Embryonic facial prominence (tissue), 1 donor: ENCODE measurements around the gene CNPY1.
"Not testable (repeated sequence)": the region's sequence is repeated elsewhere in the genome, so short reads cannot be mapped to it uniquely, and the experiment has no call there.

Source experiments
- DNase-seq: peaks from one replicate; pipeline ENCODE4 v3.0.0-alpha.2; 2016; ENCODE audit errors: extremely low spot score

Gene CNPY1

DNA sequence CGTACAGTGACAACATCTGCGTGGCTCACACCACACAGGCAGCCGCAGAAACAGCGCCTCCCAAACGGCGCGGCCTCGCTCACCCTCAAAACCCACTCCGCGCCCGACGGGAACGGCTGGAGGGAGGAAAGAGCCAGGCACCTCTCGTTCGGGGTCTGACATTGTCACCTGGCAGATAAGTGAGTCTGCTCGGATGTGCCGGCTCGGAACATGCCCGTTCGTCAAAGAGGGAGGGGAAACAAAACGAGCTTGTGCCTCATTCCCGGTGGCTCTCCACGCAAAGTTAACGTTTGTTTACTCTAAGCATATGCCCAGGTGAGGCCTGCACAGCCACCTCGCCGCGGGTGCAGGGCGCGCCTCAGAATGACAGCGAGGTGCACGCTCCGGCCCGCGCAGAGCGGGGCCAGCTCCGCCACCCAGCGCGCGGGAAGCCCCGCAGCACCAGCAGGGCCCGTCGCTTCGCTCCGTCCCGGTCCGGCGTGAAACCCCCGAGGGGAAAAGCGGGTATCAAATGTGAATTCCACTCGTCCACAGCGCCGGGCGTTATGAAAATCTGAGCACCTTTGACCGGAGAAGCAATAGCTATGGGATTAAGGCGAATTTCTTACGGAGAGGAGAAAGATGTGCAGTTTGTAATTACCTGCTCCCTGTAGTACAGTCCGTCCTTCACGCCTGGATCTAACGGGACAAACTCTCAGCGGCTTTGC, 13.1 kb downstream of the CNPY1 start:
- no peak for DNase-seq

DNA sequence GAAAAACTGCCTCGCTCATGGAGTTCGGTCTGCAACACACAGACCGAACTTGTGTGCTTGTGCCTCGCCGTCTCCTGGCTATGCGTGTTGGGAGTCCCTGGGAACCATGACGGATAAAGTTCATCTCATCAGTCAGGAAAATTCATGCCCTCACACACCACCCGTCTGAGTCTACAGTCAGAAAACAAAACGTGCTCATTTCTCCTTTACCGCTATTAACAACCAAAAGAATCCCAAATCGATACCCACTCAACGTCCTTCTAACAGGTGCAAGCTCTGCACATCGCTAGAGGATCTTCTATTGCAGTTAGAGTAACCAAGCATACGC, 13.6 kb downstream of the CNPY1 start:
- no peak for DNase-seq

GRCh38 chr7:155531681-155532080, 14.7 kb downstream of the CNPY1 start:
- DNase-seq: no peak

GRCh38 chr7:155530601-155531000, 15.8 kb downstream of the CNPY1 start:
- DNase-seq: no peak

GRCh38 chr7:155529845-155530244, 16.5 kb downstream of the CNPY1 start:
- DNase-seq: no peak

DNA sequence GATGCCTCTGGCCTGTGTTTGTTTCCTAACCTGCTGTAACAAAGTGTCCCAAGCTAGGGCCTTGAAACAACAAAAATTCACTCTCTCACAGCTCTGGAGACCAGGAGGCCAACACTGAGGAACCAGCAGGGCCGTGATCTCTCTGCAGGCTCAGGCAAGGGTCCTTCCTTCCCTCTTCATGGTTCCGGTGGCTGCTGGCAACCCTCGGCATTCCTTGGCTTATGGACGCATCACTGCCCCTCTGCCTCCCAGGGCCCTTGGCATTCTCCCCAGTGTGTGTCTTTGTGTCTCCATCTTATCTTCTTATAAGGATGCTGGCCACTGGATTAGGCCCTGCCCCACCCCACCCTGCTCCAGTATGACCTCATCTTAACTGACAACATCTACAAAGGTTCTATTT, 17.0 kb downstream of the CNPY1 start:
- DNase-seq: no peak

- DNase-seq: no peak
Observed at GRCh38 chr7:155527664-155528063, 18.7 kb downstream of the CNPY1 start.

DNA sequence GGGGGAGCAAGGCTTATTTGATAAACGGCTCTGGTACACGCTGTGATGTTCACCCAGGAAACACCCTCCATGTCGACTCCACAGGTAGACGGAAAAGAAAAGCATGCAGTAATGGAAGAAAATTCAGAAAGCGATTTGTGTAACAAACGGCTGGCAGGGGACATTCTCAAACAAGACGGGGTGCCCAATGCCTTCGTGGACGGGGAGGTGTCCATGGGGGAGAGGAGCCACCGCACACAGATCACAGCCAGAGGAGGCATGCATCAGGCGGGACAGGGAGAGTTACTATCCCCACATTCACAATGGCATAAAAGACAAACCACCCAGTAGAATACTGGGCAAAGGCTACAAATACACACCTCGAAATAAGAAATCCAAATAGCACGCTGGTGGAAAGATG, 20.1 kb downstream of the CNPY1 start:
- no peak for DNase-seq

DNA sequence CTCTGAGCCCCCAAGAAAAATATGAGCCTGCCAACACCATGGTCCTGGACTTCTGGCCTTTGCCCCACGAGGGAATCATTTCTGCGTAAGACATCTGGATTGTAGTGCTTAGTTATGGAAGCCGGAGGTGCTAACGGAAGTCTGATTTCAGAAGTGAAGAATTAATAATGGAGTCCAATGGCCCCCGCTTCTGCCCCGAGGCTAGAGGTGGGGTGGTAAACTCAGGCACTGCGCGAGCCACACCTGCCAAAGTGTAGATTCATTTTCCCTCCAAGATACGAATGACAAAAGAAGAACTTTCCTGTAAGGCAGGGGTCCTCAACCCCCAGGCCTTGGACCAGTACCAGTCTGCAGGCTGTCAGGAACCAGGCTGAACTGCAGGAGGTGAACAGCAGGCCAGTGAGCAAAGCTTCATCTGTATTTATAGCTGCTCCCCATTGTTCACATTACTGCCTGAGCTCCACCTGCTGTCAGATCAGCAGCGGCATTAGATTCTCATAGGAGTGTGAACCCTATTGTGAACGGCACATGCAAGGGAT, 22.3 kb downstream of the CNPY1 start:
- DNase-seq: no peak

- DNase-seq: no peak
Observed at GRCh38 chr7:155523168-155523675, 23.1 kb downstream of the CNPY1 start.

DNA sequence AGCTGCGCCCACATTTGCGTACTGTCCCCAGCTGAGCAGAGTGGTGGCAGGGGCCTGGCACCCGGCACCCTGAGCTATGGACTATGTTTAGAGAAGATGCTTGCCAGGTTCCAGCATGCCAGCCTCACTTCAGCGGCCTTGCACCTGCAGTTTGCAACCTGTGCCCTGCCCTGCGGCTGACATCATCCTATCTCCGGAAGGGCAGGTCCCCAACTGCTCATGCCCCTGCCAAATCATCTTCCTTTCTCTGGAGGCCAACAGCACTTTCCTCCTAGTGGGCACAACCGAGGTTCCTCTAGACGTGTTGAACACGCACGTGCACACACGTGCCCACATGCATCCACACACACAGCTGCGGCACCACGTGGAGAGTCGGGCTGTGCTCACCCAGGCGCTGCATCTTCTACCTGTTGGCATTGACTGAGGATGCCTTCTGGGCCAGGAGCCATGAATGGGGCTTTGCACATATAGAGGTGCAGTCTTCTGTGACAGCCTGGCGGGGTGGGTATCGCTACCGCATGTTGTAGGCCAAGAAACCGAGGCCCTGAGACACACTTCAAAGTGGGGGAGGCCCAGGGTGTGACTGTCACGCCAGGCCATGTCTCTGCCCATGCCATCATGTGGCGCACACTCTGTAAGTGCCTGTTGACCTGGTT, 24.5 kb downstream of the CNPY1 start:
- no peak for DNase-seq

DNA sequence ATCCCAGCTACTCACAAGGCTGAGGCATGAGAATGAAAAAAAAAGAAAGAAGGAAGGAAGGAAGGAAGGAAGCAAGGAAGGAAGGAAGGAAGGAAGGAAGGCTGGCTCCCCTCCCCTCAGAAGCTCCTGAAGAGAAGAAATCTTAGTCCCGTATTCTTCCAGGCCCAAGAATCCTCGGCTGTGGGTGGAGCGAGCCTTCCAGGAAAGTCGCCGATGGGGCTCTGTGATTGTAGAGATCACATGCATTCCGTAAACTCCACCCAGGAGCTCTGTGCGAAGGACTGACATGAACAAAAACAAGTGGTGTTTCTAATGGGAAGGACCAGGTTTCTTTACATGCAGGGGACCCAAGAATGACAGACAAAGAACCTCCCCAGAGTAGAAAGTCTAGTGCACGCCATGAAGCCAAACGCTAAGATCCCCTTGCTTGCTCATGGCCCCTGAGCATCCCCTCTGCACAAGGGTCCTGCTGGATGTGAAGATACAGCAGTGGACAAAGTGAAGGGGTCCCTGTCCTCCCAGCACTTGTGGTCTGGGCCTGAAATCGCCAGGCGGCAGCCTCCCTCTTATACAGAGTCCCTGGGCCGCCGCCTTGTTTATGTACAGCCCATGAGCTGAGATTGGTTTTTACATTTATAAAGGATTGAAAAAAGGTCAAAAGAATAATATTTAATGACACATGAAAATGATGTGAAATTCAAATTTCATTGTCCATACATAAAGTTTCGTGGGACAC, 25.2 kb downstream of the CNPY1 start:
- DNase-seq: no peak

- DNase-seq: no peak
Observed at GRCh38 chr7:155520114-155520513, 26.2 kb downstream of the CNPY1 start.

GRCh38 chr7:155519358-155519757, 27.0 kb downstream of the CNPY1 start:
- not testable (repeated sequence) for DNase-seq

GRCh38 chr7:155518633-155519032, 27.7 kb downstream of the CNPY1 start:
- DNase-seq: no peak

DNA sequence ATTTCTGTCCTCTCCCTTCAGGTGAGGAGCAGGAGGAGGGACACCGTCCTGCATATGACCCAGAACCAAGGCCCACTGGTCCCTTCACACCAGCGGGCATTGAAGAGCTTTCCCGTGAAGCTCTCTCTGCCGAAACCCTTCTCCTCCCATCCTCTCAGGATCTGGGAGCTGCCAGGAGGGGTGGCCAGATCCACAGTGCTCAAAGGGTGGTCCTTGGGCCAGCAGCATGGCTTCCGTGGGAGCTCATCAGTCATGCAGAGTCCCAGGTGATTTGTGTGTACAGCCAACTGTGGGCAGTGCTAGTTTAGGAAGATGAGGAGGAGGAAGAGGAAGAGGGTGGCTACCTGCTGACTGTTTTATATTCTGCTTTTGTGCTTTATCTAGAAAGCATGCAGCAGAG, 28.4 kb downstream of the CNPY1 start:
- no peak for DNase-seq

- DNase-seq: no peak
Observed at GRCh38 chr7:155517452-155517851, 28.9 kb downstream of the CNPY1 start.

- DNase-seq: no peak
Observed at GRCh38 chr7:155516466-155516865, 29.9 kb downstream of the CNPY1 start.

DNA sequence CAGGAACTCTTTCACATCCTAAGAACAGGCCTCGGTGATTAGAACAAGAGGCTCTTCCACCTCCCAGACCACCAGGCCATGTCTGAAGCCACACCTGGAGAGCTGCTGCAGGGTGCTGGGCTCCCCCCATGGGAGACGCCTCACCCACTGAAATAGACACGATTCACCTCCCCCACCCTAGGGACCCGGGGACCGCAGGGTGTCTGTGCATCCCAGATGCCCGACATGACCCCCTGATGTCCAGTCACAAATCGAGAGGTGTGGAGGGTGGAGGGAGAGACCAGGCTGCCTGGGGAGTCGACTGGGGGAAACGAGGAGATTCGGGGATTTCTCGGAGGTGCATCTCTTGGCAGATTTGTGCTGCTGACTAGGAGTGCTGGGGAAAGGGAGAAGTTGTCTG, 31.0 kb downstream of the CNPY1 start:
- DNase-seq: no peak

GRCh38 chr7:155514296-155514695, 32.1 kb downstream of the CNPY1 start:
- no peak for DNase-seq

- no peak for DNase-seq
Observed at GRCh38 chr7:155513543-155514285, 32.6 kb downstream of the CNPY1 start.
